Ureter (tissue), 1 donor: ENCODE measurements around the gene PDE8B. TPM values are rescaled to one million over a fixed set of nuclear protein-coding genes. Genes with fewer than 3 reads are reported as not detected.
A peak's percentile ranks its signal among the peaks of the same experiment; 100 is the strongest.

Experiments used
- DNase-seq: peaks from one replicate; pipeline ENCODE4 v3.0.0-alpha.2; 2020; ENCODE audit warnings: low spot score
- total RNA-seq: library from RNA; stranded (reverse); gene quantifications from one replicate; pipeline ENCODE4 v1.2.4, GENCODE V29; 2023
- donor health status: DM: yes; HTN: yes; CAD: no.

Gene PDE8B
- total RNA-seq, 1 donor from 2014 or later: 10.1 TPM

DNA sequence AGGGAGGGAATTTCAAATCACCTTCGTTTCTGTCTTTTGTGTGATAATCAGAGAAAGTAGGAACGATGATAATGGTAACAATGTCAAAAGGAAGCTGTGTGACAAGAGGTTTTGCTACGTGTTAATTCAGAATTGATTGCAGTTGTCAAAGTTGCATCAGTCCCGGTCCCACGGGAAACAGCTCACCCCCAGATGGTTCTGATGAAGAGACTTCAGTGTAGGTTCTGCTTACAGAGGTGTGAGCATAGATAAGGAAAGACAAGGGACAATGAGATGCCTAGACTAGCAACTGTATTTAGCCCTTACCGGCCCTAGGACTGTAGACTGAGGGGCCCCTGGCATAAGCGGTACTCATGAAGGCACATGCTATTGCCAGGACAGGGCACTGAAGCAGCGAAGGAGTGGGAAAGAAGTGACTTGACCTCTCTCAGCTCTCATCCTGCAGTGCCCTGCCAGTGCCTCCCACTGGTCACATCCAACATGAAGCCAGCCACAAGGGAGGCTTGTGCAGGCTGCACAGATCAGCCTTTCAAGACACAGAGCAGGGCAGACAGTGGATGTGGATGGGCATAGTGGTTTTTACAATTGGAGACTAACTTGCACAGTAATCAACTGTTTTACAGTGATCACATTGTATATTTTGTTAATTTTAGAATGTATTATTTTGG, 21.1 kb downstream of the PDE8B start:
- DNase-seq: no peak

DNA sequence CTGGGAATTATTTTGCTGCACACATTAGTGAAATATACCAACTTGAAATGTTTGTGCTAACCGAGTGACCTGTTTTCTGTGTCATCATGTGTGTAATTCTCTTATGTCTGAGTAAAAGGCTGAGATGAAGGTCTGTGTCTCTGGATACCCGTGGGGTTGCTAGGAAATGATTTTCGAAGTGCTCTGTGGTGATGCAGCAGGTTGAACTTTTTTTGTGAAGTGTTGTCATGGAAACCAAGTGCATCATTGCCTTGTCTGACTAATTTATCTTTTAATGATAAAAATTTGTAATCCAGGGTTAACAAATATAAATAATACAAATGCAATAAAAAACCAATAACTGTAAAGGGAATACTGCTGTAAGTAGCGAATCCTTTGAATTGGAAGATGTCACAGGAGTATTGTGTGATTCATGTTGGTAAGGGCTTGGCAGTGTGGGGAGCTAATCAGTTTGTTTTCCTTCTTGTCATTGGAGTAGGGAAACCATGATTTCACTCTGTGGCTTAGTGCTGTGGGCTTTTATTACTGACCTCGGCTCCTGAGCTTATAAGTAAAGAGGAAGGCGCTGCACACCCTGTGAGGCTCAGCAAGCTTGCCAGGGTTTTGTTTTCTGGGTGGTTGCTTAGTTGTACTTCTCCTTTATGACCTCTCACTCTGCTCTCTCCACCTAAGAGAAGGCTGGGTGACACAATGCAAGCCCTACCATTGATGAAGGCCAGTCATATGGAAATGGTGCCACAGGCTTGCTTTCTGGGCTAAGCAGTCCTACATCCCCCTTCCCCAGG, 22.3 kb downstream of the PDE8B start:
- no peak for DNase-seq

- DNase-seq: no peak
Measured at GRCh38 chr5:77235846-77236721, 25.6 kb downstream of the PDE8B start.

GRCh38 chr5:77239126-77239741, 28.8 kb downstream of the PDE8B start:
- no peak for DNase-seq

GRCh38 chr5:77241444-77241843, 31.0 kb downstream of the PDE8B start:
- DNase-seq: no peak

GRCh38 chr5:77249475-77249874, 39.0 kb downstream of the PDE8B start:
- DNase-seq: no peak

DNA sequence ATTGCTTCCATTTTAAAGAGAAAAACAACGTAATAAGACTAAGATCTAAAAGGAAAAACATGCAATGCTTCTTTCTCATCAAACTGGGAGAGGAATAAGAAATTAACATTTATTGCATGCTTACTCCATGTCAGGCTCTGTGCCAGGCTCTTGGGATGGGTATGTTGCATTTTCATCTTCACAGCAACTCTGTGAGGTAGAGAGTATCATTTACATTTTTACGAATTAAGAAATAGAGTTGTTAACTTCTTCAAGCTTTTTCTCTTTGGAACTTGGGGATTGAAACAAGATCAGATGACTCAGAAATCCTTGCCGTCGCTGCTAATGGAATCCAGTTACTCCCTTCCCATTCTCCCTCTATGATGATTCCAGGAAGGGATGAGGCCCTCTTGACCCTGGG, 39.5 kb downstream of the PDE8B start:
- DNase-seq: no peak

GRCh38 chr5:77251921-77252320, 41.4 kb downstream of the PDE8B start:
- no peak for DNase-seq

DNA sequence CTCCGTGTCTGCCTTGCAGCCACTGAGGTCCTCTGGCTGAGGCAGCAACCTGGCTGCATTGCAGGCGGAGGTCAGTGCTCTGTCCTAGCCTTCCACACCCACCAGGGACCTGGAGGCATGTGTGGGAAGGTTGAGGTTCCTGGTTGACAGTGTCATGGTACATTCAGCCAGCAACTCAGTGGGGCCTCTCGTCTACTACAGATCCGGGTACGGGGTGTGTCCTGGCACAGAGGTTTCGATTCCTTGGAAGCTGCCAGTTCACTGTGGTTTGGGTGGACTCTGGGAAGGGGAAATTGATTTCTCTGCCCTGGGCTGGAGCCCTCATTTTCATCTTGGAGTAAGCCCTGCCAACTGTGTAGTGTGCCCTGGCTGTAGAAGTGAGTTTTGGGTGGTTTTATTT, 45.1 kb downstream of the PDE8B start:
- DNase-seq: no peak

- DNase-seq: no peak
Measured at GRCh38 chr5:77256406-77256805, 45.9 kb downstream of the PDE8B start.

- DNase-seq: no peak
Measured at GRCh38 chr5:77258652-77259051, 48.2 kb downstream of the PDE8B start.

DNA sequence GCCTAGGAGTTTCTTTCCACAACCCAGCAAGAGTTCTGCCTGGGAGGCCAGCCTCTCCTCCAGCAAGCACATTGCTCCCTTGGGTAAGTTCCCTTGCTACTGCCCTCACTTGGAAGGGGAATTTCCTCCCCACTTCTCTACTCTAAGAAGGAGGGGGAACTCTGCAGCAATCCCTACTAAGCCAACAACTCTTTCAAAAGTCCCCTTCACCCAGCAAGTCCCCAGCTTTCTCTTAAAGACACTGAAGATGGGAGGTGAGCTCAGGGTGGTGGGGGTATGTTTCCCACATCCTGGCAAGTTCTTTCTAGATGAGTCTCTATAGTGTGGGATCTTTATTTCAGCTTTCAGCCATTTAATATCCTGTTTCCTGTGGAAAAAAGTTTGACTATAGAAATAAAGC, 49.0 kb downstream of the PDE8B start:
- DNase-seq: no peak

- DNase-seq: no peak
Measured at GRCh38 chr5:77262697-77263096, 52.2 kb downstream of the PDE8B start.

- DNase-seq: no peak
Measured at GRCh38 chr5:77266291-77266690, 55.8 kb downstream of the PDE8B start.

DNA sequence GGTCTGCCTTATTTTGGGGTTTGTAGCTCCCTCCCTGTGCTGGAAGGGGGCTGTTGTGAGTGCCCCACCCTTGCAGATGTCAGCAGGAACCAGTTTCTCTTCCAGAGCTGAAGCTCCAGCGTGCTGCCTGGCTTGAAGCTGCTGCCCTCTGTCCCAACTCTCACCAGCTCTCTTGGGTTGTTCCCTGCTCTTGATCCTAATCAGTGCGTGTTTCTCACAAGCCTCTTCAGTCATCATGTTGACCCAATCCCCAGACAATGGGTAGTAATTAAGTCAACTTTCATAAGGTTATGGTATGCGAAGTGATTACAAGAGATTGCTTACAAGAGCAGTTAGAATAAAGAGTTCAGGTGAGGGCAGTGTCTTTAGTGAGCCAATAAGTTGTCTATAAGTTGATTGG, 57.0 kb downstream of the PDE8B start:
- DNase-seq: no peak

- no peak for DNase-seq
Measured at GRCh38 chr5:77272206-77272605, 61.7 kb downstream of the PDE8B start.

- DNase-seq: no peak
Measured at GRCh38 chr5:77277759-77278158, 67.3 kb downstream of the PDE8B start.

DNA sequence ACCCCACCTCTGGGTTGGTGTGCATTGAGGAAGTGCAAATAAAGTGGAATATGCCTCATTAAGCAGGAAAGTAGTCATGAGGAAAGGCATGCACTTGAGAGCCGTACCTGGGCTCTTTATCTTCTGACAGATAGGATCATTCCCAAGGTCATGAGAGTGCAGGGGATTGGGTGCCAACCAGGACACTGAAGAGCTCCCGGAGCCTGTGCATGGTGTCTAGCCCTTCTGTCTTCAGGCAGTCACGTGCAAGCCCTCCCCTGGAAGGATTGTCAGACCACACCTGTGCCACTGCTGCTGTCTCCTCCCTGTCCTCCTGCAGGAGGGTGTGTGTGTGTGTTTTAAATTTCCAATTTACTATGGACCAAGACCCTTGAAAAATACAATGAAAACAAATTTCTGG, 69.6 kb downstream of the PDE8B start:
- no peak for DNase-seq

- no peak for DNase-seq
Measured at GRCh38 chr5:77281969-77282336, 71.5 kb downstream of the PDE8B start.

DNA sequence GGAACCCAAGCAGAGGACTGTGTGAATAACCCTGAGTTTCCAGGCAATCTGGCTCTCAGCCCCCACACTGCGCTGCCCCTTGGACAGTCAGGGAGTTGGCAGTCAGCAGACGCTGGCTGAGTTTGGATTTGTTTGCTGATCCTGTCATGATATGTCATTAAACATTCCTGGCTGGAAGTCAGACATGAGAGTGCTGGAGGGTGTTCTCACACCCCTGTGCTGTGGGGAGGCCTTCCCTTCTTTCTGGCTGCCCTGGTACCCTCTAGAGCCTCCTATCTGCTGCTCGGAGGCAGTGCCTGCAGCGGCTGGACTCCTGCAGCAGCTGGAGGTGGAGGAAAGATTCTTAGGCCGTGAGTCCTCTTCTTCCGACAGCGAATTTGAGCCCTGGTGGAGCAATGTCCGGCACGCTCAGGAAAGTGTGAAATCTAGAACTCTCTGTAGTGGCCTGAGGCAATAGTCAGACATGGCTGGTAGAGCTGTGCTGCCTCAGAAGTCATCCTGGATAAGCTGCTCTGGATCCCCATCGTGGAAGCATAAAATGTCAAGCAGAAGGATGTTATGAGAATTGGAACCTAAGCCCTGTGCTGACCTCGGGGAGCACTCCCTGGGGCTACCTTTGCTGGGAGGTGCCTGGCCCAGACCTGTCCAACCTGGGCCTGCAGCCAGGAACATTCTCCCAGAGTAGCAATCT, 72.0 kb downstream of the PDE8B start:
- peak; percentile 50 for DNase-seq

DNA sequence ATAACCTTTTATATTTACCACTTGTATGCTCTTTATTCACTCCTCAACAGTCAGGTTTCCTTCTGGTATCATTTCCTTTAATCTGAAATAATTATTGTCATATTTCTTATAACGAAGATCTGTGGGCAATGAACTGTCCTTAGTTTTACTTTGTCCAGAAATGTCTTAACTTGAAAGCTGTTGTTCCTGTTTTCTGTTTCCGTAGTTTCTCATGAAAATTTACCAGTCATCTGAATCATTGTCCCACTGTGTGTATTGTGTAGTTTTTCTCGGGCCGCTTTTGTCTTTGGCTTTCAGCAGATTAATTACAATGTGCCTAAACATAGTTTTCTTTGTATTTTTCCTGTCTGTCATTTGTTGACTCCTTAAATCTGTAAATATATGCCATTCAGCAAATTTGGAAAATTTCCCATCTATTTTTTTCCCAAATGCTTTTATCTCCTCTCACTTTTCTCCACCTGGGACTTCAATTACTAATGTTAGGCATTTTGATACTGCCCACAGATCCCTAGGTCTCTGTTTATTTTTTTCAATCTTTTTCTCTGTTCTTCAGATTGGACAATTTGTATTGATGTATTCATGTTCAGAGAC, 74.9 kb downstream of the PDE8B start:
- no peak for DNase-seq
